ENCODE data around the gene TCEA2.
A peak's percentile ranks its signal among the peaks of the same experiment; 100 is the strongest.

The TCEA2 gene

DNA sequence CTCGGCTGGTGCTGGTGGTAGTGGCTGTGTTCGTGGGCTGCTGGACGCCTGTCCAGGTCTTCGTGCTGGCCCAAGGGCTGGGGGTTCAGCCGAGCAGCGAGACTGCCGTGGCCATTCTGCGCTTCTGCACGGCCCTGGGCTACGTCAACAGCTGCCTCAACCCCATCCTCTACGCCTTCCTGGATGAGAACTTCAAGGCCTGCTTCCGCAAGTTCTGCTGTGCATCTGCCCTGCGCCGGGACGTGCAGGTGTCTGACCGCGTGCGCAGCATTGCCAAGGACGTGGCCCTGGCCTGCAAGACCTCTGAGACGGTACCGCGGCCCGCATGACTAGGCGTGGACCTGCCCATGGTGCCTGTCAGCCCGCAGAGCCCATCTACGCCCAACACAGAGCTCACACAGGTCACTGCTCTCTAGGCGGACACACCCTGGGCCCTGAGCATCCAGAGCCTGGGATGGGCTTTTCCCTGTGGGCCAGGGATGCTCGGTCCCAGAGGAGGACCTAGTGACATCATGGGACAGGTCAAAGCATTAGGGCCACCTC is 35.5 kb downstream of the TCEA2 start:
- TF ChIP-seq, protein P1, sequence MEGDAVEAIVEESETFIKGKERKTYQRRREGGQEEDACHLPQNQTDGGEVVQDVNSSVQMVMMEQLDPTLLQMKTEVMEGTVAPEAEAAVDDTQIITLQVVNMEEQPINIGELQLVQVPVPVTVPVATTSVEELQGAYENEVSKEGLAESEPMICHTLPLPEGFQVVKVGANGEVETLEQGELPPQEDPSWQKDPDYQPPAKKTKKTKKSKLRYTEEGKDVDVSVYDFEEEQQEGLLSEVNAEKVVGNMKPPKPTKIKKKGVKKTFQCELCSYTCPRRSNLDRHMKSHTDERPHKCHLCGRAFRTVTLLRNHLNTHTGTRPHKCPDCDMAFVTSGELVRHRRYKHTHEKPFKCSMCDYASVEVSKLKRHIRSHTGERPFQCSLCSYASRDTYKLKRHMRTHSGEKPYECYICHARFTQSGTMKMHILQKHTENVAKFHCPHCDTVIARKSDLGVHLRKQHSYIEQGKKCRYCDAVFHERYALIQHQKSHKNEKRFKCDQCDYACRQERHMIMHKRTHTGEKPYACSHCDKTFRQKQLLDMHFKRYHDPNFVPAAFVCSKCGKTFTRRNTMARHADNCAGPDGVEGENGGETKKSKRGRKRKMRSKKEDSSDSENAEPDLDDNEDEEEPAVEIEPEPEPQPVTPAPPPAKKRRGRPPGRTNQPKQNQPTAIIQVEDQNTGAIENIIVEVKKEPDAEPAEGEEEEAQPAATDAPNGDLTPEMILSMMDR (IDR thresholded peaks at IDR 0.05; ENCODE audit: low read depth, low read length), result no peak
- no peak for DNase-seq (ENCODE audit: extremely low read depth, low read depth)

GRCh38 chr20:64099086-64099786 is 36.2 kb downstream of the TCEA2 start:
- DNase-seq (ENCODE audit: extremely low read depth, low read depth), result no peak
- TF ChIP-seq, protein P1 (IDR thresholded peaks at IDR 0.05; ENCODE audit: low read depth, low read length), result no peak

GRCh38 chr20:64099880-64100565 is 37.0 kb downstream of the TCEA2 start:
- no peak for DNase-seq (ENCODE audit: extremely low read depth, low read depth)
- TF ChIP-seq, protein P1 (IDR thresholded peaks at IDR 0.05; ENCODE audit: low read depth, low read length), result no peak

- DNase-seq (ENCODE audit: extremely low read depth, low read depth), result no peak
- TF ChIP-seq, protein P1 (IDR thresholded peaks at IDR 0.05; ENCODE audit: low read depth, low read length), result no peak
These were observed 37.5 kb downstream of the TCEA2 start for GRCh38 chr20:64100566-64100888.

DNA sequence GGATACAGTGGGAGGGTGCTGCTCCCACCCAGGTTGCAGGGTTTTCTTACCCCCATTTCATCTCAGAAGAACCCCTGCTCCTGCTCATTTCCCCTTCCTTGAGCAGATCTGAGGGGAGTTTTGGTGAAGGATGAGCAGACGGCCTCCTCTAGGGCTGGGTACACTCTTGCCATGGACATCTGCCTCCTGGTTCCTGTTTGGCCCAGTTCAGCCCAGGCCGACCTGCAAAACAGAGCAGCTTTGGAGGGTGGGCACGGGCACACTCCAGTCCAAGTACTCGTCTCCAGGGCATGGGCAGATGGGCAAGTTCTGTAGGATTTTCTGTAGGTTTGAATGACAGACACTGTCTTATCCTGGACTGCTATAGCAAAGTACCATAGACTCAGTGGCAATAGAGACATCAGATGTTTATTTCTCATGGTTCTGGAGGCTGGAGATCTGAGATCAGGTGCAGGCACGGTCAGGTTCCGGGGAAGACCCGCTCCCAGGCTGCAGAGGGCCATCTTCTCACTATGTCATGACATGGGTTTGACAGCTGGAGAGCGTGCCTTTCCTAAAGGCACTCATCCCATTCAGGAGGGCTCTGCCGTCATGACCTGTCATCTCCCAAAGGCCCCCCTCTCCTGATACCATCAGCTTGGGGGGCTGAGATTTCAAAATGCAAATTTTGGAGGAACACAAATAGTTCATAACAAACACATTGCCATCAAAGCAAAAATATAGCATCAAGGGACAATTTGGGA is 38.1 kb downstream of the TCEA2 start:
- DNase-seq (ENCODE audit: extremely low read depth, low read depth), result no peak
- TF ChIP-seq, protein P1 (IDR thresholded peaks at IDR 0.05; ENCODE audit: low read depth, low read length), result no peak

- TF ChIP-seq, protein P1 (IDR thresholded peaks at IDR 0.05; ENCODE audit: low read depth, low read length), result peak; percentile 37
- DNase-seq (ENCODE audit: extremely low read depth, low read depth), result no peak
These were observed 39.0 kb downstream of the TCEA2 start for GRCh38 chr20:64101731-64102621.
